Erythroblast (primary cell): Measurements from ENCODE around the gene BPIFB6.

ENCODE experiments used
- DNase-seq, 2 experiments: peaks; one replicate each; lab custom pipeline; 2025; lab: John Stamatoyannopoulos, UW
- GATA1 ChIP-seq: IDR thresholded peaks from 2 replicates; pipeline ENCODE4 v1.6.1; 2011; ENCODE audit warnings: low read depth, mild to moderate bottlenecking, control low read depth, low read length, moderate library complexity
- POLR2A ChIP-seq: IDR thresholded peaks from 2 replicates; pipeline ENCODE4 v1.6.1; 2011; ENCODE audit warnings: mild to moderate bottlenecking, low read length

Gene BPIFB6

GRCh38 chr20:33017542-33017941, 13.9 kb upstream of the BPIFB6 start:
- TF ChIP-seq POLR2A: no peak
- TF ChIP-seq GATA1: no peak
- DNase-seq: no peak

- no peak for DNase-seq
- TF ChIP-seq GATA1 (no peak), POLR2A (no peak)
Measured at GRCh38 chr20:33018169-33018931, 13.1 kb upstream of the BPIFB6 start.

- TF ChIP-seq POLR2A (no peak), GATA1 (no peak)
- DNase-seq: no peak
Measured at GRCh38 chr20:33019465-33020277, 11.8 kb upstream of the BPIFB6 start.

GRCh38 chr20:33020278-33021161, 10.9 kb upstream of the BPIFB6 start:
- no peak for DNase-seq

GRCh38 chr20:33021879-33022278, 9.6 kb upstream of the BPIFB6 start:
- no peak for DNase-seq
- TF ChIP-seq POLR2A: no peak
- no peak for TF ChIP-seq GATA1

More at GRCh38 chr20:33020278-33021161, 10.9 kb upstream of the BPIFB6 start:
- TF ChIP-seq POLR2A (no peak), GATA1 (no peak)

- TF ChIP-seq POLR2A (no peak), GATA1 (no peak)
- DNase-seq: no peak
Measured at GRCh38 chr20:33022289-33022688, 9.2 kb upstream of the BPIFB6 start.

GRCh38 chr20:33022694-33023438, 8.6 kb upstream of the BPIFB6 start:
- TF ChIP-seq POLR2A (no peak), GATA1 (no peak)
- no peak for DNase-seq

- TF ChIP-seq POLR2A (no peak), GATA1 (no peak)
- DNase-seq: no peak
Measured at GRCh38 chr20:33023439-33024242, 7.8 kb upstream of the BPIFB6 start.

GRCh38 chr20:33024243-33024560, 7.2 kb upstream of the BPIFB6 start:
- DNase-seq: no peak
- TF ChIP-seq POLR2A (no peak), GATA1 (no peak)

GRCh38 chr20:33024609-33025317, 6.7 kb upstream of the BPIFB6 start:
- no peak for DNase-seq
- no peak for TF ChIP-seq POLR2A
- TF ChIP-seq GATA1: no peak

GRCh38 chr20:33025318-33025876, 6.1 kb upstream of the BPIFB6 start:
- DNase-seq: no peak
- TF ChIP-seq GATA1: no peak
- no peak for TF ChIP-seq POLR2A
